Ishikawa (cell line): Measurements from ENCODE around the gene CIAO2B.

Experiments
- CEBPB ChIP-seq: IDR thresholded peaks from 2 replicates; pipeline ENCODE4 v1.6.1; 2012
- CREB1 ChIP-seq: IDR thresholded peaks from 2 replicates; pipeline ENCODE4 v1.6.1; 2012; ENCODE audit warnings: low read depth
- EGR1 ChIP-seq: IDR thresholded peaks from 2 replicates; pipeline ENCODE4 v1.6.1; 2012
- EP300 ChIP-seq: IDR thresholded peaks from 2 replicates; pipeline ENCODE4 v1.6.1; 2012; ENCODE audit warnings: borderline replicate concordance
- FOXM1 ChIP-seq: IDR thresholded peaks from 2 replicates; pipeline ENCODE4 v1.6.1; 2012; ENCODE audit warnings: low read depth, borderline replicate concordance
- NFIC ChIP-seq: IDR thresholded peaks from 2 replicates; pipeline ENCODE4 v1.6.1; 2012
- RAD21 ChIP-seq: IDR thresholded peaks from 2 replicates; pipeline ENCODE4 v1.6.1; 2012; ENCODE audit warnings: low read depth
- TAF1 ChIP-seq: IDR thresholded peaks from 2 replicates; pipeline ENCODE4 v1.6.1; 2012; ENCODE audit warnings: low read depth, mild to moderate bottlenecking
- TEAD4 ChIP-seq: IDR thresholded peaks from 2 replicates; pipeline ENCODE4 v1.6.1; 2012
- YY1 ChIP-seq: IDR thresholded peaks from 2 replicates; pipeline ENCODE4 v1.6.1; 2012; ENCODE audit warnings: low read depth
- ZBTB7A ChIP-seq: IDR thresholded peaks from 2 replicates; pipeline ENCODE4 v1.6.1; 2012; ENCODE audit warnings: low read depth
- TF ChIP-seq, protein P1 (sequence below): IDR thresholded peaks from 2 replicates; pipeline ENCODE4 v1.6.1; 2012
- TF ChIP-seq, protein P2 (sequence below): IDR thresholded peaks from 2 replicates; pipeline ENCODE4 v1.6.1; 2012; ENCODE audit warnings: low read depth, mild to moderate bottlenecking

DNA sequence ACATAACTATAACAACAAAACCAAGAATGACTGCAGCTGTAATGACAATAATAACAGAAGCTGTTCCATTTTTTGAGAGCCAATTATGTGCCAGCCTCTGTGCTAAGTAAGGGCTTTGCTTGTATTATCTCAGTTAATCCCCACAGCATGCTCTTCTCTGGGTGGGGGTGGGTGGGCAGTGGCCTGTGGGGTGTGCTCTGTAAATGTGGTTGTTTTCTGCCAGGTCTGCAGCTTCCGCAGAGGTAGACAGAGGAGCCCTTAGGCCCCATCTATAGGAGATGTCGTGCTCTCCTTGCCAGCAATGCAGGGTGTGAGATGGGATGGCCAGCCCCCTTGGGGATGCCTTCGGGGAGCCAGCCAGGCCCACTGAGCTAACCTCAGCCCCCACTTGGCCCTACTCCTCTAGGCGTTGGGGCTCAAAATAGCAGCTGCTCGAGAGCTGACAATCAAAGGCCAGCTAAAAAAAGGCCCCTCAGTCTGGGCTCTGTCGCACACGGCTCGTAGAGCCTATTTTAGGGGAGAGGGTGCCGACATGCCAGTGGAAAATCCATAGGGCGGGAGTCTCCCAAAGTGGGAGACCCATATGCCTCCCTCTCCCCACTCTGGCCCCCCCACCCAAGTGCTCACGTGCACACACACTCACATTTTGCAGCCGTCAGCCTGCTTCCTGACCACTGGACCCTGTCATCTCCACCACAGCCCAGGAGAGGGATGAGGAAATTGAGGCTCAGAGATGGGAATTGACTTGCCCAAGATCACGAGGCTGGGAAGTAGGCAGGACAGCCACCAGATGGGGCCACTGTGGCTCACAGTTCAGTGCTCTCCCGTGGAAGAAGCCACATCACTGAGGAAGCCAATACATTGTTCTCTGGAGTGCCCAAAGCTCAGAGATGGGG lies 31.3 kb downstream of the CIAO2B start:
- TF ChIP-seq CREB1: no peak
- TF ChIP-seq EP300: no peak
- no peak for TF ChIP-seq FOXM1
- TF ChIP-seq YY1: no peak
- TF ChIP-seq CEBPB: no peak
- no peak for TF ChIP-seq NFIC
- TF ChIP-seq TEAD4: no peak
- TF ChIP-seq, protein P1, sequence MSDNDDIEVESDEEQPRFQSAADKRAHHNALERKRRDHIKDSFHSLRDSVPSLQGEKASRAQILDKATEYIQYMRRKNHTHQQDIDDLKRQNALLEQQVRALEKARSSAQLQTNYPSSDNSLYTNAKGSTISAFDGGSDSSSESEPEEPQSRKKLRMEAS: no peak
- no peak for TF ChIP-seq TAF1
- TF ChIP-seq ZBTB7A: no peak
- no peak for TF ChIP-seq EGR1
- no peak for TF ChIP-seq RAD21
- TF ChIP-seq, protein P2, sequence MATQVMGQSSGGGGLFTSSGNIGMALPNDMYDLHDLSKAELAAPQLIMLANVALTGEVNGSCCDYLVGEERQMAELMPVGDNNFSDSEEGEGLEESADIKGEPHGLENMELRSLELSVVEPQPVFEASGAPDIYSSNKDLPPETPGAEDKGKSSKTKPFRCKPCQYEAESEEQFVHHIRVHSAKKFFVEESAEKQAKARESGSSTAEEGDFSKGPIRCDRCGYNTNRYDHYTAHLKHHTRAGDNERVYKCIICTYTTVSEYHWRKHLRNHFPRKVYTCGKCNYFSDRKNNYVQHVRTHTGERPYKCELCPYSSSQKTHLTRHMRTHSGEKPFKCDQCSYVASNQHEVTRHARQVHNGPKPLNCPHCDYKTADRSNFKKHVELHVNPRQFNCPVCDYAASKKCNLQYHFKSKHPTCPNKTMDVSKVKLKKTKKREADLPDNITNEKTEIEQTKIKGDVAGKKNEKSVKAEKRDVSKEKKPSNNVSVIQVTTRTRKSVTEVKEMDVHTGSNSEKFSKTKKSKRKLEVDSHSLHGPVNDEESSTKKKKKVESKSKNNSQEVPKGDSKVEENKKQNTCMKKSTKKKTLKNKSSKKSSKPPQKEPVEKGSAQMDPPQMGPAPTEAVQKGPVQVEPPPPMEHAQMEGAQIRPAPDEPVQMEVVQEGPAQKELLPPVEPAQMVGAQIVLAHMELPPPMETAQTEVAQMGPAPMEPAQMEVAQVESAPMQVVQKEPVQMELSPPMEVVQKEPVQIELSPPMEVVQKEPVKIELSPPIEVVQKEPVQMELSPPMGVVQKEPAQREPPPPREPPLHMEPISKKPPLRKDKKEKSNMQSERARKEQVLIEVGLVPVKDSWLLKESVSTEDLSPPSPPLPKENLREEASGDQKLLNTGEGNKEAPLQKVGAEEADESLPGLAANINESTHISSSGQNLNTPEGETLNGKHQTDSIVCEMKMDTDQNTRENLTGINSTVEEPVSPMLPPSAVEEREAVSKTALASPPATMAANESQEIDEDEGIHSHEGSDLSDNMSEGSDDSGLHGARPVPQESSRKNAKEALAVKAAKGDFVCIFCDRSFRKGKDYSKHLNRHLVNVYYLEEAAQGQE: no peak
